HG03457 (cell line): ENCODE results near the gene IL20RA.

ENCODE experiments used
- ATAC-seq: cut with Tn5 transposase; IDR thresholded peaks from one replicate; pipeline ENCODE4 v1.9.1; 2021; ENCODE audit warnings: moderate number of reproducible peaks; ENCODE audit not compliant: unreplicated experiment

The IL20RA gene

GRCh38 chr6:137046871-137047412 is 2.2 kb upstream of the IL20RA start:
- no peak for ATAC-seq

GRCh38 chr6:137045222-137045789 is 541 bp upstream of the IL20RA start:
- ATAC-seq = no peak

GRCh38 chr6:137043710-137044365 is 927 bp downstream of the IL20RA start:
- no peak for ATAC-seq

GRCh38 chr6:137040393-137040792 is 4.4 kb downstream of the IL20RA start:
- ATAC-seq = no peak

GRCh38 chr6:137039010-137039409 is 5.8 kb downstream of the IL20RA start:
- no peak for ATAC-seq

- no peak for ATAC-seq
These were observed 8.0 kb downstream of the IL20RA start for GRCh38 chr6:137036566-137037300.

- ATAC-seq = peak; percentile 98
These were observed 10.9 kb downstream of the IL20RA start for GRCh38 chr6:137033828-137034227.

- ATAC-seq = no peak
These were observed 13.6 kb downstream of the IL20RA start for GRCh38 chr6:137031122-137031521.

GRCh38 chr6:137028912-137029311 is 15.9 kb downstream of the IL20RA start:
- no peak for ATAC-seq

- no peak for ATAC-seq
These were observed 18.7 kb downstream of the IL20RA start for GRCh38 chr6:137025786-137026730.

GRCh38 chr6:137024237-137024990 is 20.4 kb downstream of the IL20RA start:
- ATAC-seq = no peak

- ATAC-seq = no peak
These were observed 24.0 kb downstream of the IL20RA start for GRCh38 chr6:137020776-137021175.

- no peak for ATAC-seq
These were observed 25.1 kb downstream of the IL20RA start for GRCh38 chr6:137019476-137020272.

- no peak for ATAC-seq
These were observed 27.7 kb downstream of the IL20RA start for GRCh38 chr6:137017081-137017480.

- ATAC-seq = no peak
These were observed 28.4 kb downstream of the IL20RA start for GRCh38 chr6:137016356-137016755.

GRCh38 chr6:137015943-137016342 is 28.8 kb downstream of the IL20RA start:
- no peak for ATAC-seq

- no peak for ATAC-seq
These were observed 30.8 kb downstream of the IL20RA start for GRCh38 chr6:137013738-137014602.

GRCh38 chr6:137013031-137013430 is 31.7 kb downstream of the IL20RA start:
- ATAC-seq = no peak
